Measurements from ENCODE around the gene TM4SF4. TPM values are rescaled to one million over a fixed set of nuclear protein-coding genes. Genes with fewer than 3 reads are reported as not detected.

The TM4SF4 gene
- total RNA-seq, 4 donors from 2014 or later = 1.3 to 3.2 (median 2.2) TPM; not detected in 1

DNA sequence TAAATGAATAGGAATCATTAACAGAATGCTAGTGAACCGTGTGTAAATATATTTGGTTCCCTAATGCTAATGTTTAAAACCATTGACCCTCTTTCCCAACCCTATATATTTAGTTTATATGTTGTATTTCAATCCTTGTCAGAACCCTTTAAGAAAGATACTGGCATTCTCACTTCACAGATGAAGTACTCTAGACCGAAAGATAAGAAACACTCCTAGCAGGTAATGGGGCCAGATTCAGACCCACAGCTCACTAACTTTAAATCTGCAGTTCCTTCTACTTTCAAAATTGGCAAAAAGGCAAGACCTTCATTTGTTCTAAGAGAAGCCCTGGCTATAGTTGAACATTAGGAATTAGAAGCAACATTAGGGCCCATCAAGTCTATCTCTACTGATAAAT is 42.3 kb upstream of the TM4SF4 start:
- H3K27ac ChIP-seq = no peak overlapping the region
- no peaks in the 10 kb centered on the region for H3K36me3 ChIP-seq
- TF ChIP-seq POLR2AphosphoS5 (IDR thresholded peaks at IDR 0.05) (no peak), CTCF (IDR thresholded peaks at IDR 0.05) (no peak), POLR2A (IDR thresholded peaks at IDR 0.05) (no peak), EP300 (IDR thresholded peaks at IDR 0.05) (no peak)
- H3K9me3 ChIP-seq = no peaks in the 10 kb centered on the region
- WGBS, 2 donors (ENCODE audit: low coverage in 1 of 2) = 61 to 75% methylated on average over 2 of the region's 2 CpGs
- no peaks in the 10 kb centered on the region for H3K4me1 ChIP-seq
- no peaks in the 10 kb centered on the region for H3K27me3 ChIP-seq
- no peak for ATAC-seq
- H3K4me3 ChIP-seq = no peak overlapping the region

DNA sequence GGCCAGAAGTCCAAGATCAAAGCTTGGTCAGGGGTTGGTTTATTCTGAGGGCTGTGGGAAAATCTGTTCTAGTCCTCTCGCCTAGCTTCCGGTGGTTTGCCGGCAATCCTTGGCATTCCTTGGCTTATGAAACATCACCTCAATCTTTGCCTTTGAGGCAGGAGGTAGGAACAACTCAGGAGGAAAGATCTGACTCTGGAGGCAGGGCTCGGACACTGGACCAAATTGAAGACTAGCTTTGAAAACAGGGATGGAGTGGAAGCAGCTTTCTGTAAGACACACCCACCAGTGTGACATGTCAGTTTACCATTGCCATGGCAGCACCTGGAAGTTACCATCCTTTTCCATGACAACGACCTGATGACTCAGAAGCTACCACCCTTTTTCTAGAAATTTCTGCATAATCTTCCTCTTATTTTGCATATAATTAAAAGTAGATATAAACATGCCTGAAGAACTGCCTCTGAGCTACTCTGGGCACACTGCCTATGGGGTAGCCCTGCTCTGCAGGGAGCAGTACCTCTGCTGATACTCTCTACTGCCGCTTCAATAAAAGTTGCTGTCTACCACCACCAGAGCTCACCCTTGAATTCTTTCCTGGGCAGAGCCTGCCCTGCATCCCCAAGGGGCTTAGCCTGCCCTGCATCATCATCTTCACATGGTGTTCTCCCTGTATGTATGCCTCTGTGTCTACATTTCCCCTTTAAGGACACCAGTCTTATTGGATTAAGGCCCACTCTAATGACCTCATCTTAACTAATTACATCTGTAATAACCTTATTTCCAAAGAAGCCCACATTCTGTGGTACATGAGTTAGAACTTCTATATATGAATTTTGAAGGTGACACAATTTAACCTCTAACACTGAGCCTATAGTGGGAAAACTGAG is 38.3 kb upstream of the TM4SF4 start:
- ATAC-seq = no peak
- Histone ChIP-seq H3K4me3 (no peak overlapping the region), H3K27ac (no peak overlapping the region), H3K4me1 (no peaks in the 10 kb centered on the region), H3K27me3 (no peaks in the 10 kb centered on the region), H3K9me3 (no peaks in the 10 kb centered on the region), H3K36me3 (no peaks in the 10 kb centered on the region)
- TF ChIP-seq EP300 (IDR thresholded peaks at IDR 0.05) = no peak
- TF ChIP-seq CTCF (IDR thresholded peaks at IDR 0.05) = no peak
- no peak for TF ChIP-seq POLR2A (IDR thresholded peaks at IDR 0.05)
- no peak for TF ChIP-seq POLR2AphosphoS5 (IDR thresholded peaks at IDR 0.05)
- WGBS, 2 donors (ENCODE audit: low coverage in 1 of 2) = 84 to 89% methylated on average over 2 to 6 of the region's 6 CpGs

GRCh38 chr3:149437286-149437685 is 37.2 kb upstream of the TM4SF4 start:
- TF ChIP-seq POLR2AphosphoS5 (IDR thresholded peaks at IDR 0.05) (no peak), EP300 (IDR thresholded peaks at IDR 0.05) (no peak), CTCF (IDR thresholded peaks at IDR 0.05) (no peak), POLR2A (IDR thresholded peaks at IDR 0.05) (no peak)
- no peak for ATAC-seq

GRCh38 chr3:149437710-149438109 is 36.8 kb upstream of the TM4SF4 start:
- H3K9me3 ChIP-seq = no peaks in the 10 kb centered on the region
- ATAC-seq = no peak
- no peak overlapping the region for H3K4me3 ChIP-seq
- H3K27me3 ChIP-seq = no peaks in the 10 kb centered on the region
- no peaks in the 10 kb centered on the region for H3K36me3 ChIP-seq
- no peak overlapping the region for H3K27ac ChIP-seq
- H3K4me1 ChIP-seq = peaks cover 0 to 2% (median 0%) of the 10 kb centered on the region in 3 donors
- TF ChIP-seq POLR2AphosphoS5 (IDR thresholded peaks at IDR 0.05) (no peak), CTCF (IDR thresholded peaks at IDR 0.05) (no peak), POLR2A (IDR thresholded peaks at IDR 0.05) (no peak), EP300 (IDR thresholded peaks at IDR 0.05) (no peak)

More at GRCh38 chr3:149437286-149437685, 37.2 kb upstream of the TM4SF4 start:
- Histone ChIP-seq H3K27ac (no peak overlapping the region), H3K36me3 (no peaks in the 10 kb centered on the region), H3K9me3 (no peaks in the 10 kb centered on the region), H3K4me1 (no peaks in the 10 kb centered on the region), H3K4me3 (no peak overlapping the region), H3K27me3 (no peaks in the 10 kb centered on the region)
- WGBS, 2 donors (ENCODE audit: low coverage in 1 of 2) = 91 to 100% methylated on average over 3 of the region's 3 CpGs

DNA sequence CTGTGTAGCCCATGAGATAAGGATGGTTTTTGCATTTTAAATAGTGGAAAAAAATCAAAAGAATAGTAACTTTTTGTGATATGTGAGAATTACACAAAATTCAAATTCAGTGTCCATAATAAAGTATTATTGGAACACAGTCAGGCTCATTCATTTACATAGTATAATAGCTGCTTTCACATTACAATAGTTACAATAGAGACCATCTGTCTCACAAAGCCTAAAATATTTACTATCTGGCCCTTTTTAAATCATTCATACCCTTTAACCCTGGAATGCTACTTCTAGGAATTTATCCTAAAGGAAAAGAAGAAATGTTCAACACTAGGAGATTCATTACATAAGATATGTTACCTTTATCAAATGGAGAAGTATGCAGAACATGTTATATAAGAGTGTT is 35.5 kb upstream of the TM4SF4 start:
- Histone ChIP-seq H3K27ac (no peak overlapping the region), H3K36me3 (no peaks in the 10 kb centered on the region), H3K9me3 (no peaks in the 10 kb centered on the region), H3K27me3 (no peaks in the 10 kb centered on the region), H3K4me1 (peaks cover 0 to 8% (median 0%) of the 10 kb centered on the region in 3 donors), H3K4me3 (no peak overlapping the region)
- TF ChIP-seq EP300 (IDR thresholded peaks at IDR 0.05) (no peak), CTCF (IDR thresholded peaks at IDR 0.05) (no peak), POLR2A (IDR thresholded peaks at IDR 0.05) (no peak), POLR2AphosphoS5 (IDR thresholded peaks at IDR 0.05) (no peak)
- ATAC-seq = no peak
